ENCODE results near the gene SLFNL1. TPM values are rescaled to one million over a fixed set of nuclear protein-coding genes. Genes with fewer than 3 reads are reported as not detected.

Gene SLFNL1
- total RNA-seq, 1 donor from 2014 or later, result 1.3 TPM

- Mint-ChIP-seq H3K27me3 (ENCODE audit: low read depth) (no peaks in the 10 kb centered on the region), H3K9me3 (no peaks in the 10 kb centered on the region), H3K4me1 (peaks cover 27% of the 10 kb centered on the region), H3K27ac (no peak overlapping the region), H3K36me3 (peaks cover 48% of the 10 kb centered on the region), H3K4me3 (no peak overlapping the region)
- TF ChIP-seq, protein P1, sequence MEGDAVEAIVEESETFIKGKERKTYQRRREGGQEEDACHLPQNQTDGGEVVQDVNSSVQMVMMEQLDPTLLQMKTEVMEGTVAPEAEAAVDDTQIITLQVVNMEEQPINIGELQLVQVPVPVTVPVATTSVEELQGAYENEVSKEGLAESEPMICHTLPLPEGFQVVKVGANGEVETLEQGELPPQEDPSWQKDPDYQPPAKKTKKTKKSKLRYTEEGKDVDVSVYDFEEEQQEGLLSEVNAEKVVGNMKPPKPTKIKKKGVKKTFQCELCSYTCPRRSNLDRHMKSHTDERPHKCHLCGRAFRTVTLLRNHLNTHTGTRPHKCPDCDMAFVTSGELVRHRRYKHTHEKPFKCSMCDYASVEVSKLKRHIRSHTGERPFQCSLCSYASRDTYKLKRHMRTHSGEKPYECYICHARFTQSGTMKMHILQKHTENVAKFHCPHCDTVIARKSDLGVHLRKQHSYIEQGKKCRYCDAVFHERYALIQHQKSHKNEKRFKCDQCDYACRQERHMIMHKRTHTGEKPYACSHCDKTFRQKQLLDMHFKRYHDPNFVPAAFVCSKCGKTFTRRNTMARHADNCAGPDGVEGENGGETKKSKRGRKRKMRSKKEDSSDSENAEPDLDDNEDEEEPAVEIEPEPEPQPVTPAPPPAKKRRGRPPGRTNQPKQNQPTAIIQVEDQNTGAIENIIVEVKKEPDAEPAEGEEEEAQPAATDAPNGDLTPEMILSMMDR (IDR thresholded peaks at IDR 0.05; ENCODE audit: unreplicated experiment), result no peak
- no peak for DNase-seq (ENCODE audit: low spot score in 2 of 2, unreplicated experiment in 2 of 2)
Observed at GRCh38 chr1:40986328-40986783, 35.2 kb downstream of the SLFNL1 start.

DNA sequence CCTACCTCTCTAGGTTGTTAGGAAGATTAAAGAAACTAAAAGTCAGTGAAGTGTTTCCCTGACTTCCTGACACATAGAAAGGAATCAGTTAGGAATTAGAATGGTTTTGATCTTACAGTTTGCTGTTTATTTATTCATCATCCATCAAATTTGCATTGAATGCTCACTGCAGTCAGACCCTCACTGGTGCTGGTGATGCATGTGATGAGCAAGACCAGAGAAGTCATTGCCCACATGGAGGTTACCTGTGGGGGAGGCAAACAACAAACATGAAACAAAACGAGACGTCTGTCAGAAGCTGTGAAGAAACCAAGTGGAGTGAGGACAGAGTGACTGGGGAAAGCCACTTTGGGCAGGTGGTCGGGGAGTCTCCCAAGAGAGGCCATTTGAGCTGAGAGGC, 35.6 kb downstream of the SLFNL1 start:
- Mint-ChIP-seq H3K36me3 (peaks cover 43% of the 10 kb centered on the region), H3K4me3 (no peak overlapping the region), H3K27ac (no peak overlapping the region), H3K9me3 (no peaks in the 10 kb centered on the region), H3K4me1 (peaks cover 28% of the 10 kb centered on the region), H3K27me3 (ENCODE audit: low read depth) (no peaks in the 10 kb centered on the region)
- DNase-seq (ENCODE audit: low spot score in 2 of 2, unreplicated experiment in 2 of 2), result no peak
- TF ChIP-seq, protein P1 (IDR thresholded peaks at IDR 0.05; ENCODE audit: unreplicated experiment), result no peak

DNA sequence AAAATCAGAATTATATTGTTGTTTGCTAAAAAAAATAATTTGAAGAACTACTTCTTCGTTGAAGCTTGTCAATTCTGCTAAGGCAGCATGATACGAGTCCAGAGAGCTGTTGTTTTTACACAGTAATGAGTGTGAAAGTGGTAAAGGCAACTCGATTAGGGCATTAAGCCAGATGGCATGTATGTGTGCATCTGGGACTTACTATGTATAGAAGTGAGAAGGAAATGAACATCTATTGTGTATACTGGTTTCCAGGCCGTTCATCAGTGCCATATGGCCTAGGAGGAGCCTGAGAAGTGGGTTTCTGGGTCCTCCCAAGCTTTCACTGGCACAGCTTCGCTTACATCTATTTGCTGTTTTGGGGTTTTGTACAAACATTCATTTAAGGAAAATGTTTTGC, 36.4 kb downstream of the SLFNL1 start:
- TF ChIP-seq, protein P1 (IDR thresholded peaks at IDR 0.05; ENCODE audit: unreplicated experiment), result no peak
- Mint-ChIP-seq H3K4me1 (peaks cover 35% of the 10 kb centered on the region), H3K27me3 (ENCODE audit: low read depth) (no peaks in the 10 kb centered on the region), H3K36me3 (peaks cover 39% of the 10 kb centered on the region), H3K9me3 (no peaks in the 10 kb centered on the region), H3K27ac (no peak overlapping the region), H3K4me3 (no peak overlapping the region)
- no peak for DNase-seq (ENCODE audit: low spot score in 2 of 2, unreplicated experiment in 2 of 2)

- H3K36me3 Mint-ChIP-seq, result peaks cover 34% of the 10 kb centered on the region
- peaks cover 35% of the 10 kb centered on the region for H3K4me1 Mint-ChIP-seq
- TF ChIP-seq, protein P1 (IDR thresholded peaks at IDR 0.05; ENCODE audit: unreplicated experiment), result no peak
- no peak overlapping the region for H3K4me3 Mint-ChIP-seq
- H3K27ac Mint-ChIP-seq, result no peak overlapping the region
- no peaks in the 10 kb centered on the region for H3K27me3 Mint-ChIP-seq (ENCODE audit: low read depth)
- H3K9me3 Mint-ChIP-seq, result no peaks in the 10 kb centered on the region
- DNase-seq (ENCODE audit: low spot score in 2 of 2, unreplicated experiment in 2 of 2), result no peak
Observed at GRCh38 chr1:40984531-40984930, 37.0 kb downstream of the SLFNL1 start.

GRCh38 chr1:40984066-40984465, 37.5 kb downstream of the SLFNL1 start:
- Mint-ChIP-seq H3K36me3 (peaks cover 29% of the 10 kb centered on the region), H3K27ac (no peak overlapping the region), H3K4me3 (no peak overlapping the region), H3K4me1 (peaks cover 35% of the 10 kb centered on the region), H3K9me3 (no peaks in the 10 kb centered on the region), H3K27me3 (ENCODE audit: low read depth) (no peaks in the 10 kb centered on the region)
- DNase-seq (ENCODE audit: low spot score in 2 of 2, unreplicated experiment in 2 of 2), result no peak
- TF ChIP-seq, protein P1 (IDR thresholded peaks at IDR 0.05; ENCODE audit: unreplicated experiment), result no peak

DNA sequence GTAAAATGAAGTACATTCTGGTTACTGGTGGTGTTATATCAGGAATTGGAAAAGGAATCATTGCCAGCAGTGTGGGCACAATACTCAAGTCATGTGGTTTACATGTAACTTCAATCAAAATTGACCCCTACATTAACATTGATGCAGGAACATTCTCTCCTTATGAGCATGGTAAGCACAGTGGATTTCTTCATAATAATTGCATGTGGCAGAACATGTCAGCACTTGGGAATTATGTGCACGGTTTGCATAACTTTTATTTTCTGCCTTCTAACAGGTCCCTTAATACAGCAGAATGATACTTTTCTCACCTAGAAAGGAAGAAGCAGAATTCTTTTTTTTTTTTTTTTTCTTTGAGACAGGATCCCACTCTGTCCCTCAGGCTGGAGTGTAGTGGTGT, 38.2 kb downstream of the SLFNL1 start:
- TF ChIP-seq, protein P1 (IDR thresholded peaks at IDR 0.05; ENCODE audit: unreplicated experiment), result no peak
- H3K4me3 Mint-ChIP-seq, result no peak overlapping the region
- no peaks in the 10 kb centered on the region for H3K9me3 Mint-ChIP-seq
- H3K27me3 Mint-ChIP-seq (ENCODE audit: low read depth), result no peaks in the 10 kb centered on the region
- H3K27ac Mint-ChIP-seq, result no peak overlapping the region
- H3K4me1 Mint-ChIP-seq, result peaks cover 37% of the 10 kb centered on the region
- DNase-seq (ENCODE audit: low spot score in 2 of 2, unreplicated experiment in 2 of 2), result no peak
- H3K36me3 Mint-ChIP-seq, result peaks cover 22% of the 10 kb centered on the region

Measured in mesothelial cell of epicardium (in vitro differentiated cells).